MM.1S (cell line): Measurements from ENCODE around the gene MPZL1.

ENCODE experiments used
- EZH2 ChIP-seq: fragments of 300-600 bp; sonication (generic); optimal IDR thresholded peaks from 2 replicates; pipeline ENCODE3; 2017; ENCODE audit warnings: low read depth, mild to moderate bottlenecking, antibody characterized with exemption, low read length, mixed read lengths
- EZH2phosphoT487 ChIP-seq: fragments of 300-600 bp; sonication (generic); IDR thresholded peaks from 2 replicates; pipeline ENCODE4 v1.6.1; 2018; ENCODE audit warnings: antibody characterized with exemption, low read length
- TF ChIP-seq, protein P1 (sequence below): fragments of 300-600 bp; sonication (generic); IDR thresholded peaks from 2 replicates; pipeline ENCODE4 v1.5.1; 2016; ENCODE audit warnings: antibody characterized with exemption, low read length, mixed read lengths

DNA sequence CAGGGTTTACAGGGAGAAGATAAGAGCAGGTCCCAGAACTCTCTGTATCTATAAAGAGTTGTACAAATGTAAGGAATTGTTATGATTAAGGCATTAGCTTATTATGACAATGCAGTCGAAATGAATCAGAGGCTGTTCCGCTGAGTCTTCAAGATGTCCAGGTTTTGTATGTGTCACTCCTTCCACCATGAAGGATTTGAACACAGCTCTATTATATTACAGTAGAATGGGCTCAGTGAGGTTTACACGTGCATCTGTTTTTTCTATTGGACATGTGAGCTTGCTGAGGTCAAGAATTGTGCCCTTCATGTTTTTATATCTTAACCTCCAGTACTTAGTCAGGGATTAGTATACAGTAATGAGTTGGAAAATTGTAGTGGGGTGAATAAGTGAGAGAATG is 86.3 kb downstream of the MPZL1 start:
- TF ChIP-seq, protein P1, sequence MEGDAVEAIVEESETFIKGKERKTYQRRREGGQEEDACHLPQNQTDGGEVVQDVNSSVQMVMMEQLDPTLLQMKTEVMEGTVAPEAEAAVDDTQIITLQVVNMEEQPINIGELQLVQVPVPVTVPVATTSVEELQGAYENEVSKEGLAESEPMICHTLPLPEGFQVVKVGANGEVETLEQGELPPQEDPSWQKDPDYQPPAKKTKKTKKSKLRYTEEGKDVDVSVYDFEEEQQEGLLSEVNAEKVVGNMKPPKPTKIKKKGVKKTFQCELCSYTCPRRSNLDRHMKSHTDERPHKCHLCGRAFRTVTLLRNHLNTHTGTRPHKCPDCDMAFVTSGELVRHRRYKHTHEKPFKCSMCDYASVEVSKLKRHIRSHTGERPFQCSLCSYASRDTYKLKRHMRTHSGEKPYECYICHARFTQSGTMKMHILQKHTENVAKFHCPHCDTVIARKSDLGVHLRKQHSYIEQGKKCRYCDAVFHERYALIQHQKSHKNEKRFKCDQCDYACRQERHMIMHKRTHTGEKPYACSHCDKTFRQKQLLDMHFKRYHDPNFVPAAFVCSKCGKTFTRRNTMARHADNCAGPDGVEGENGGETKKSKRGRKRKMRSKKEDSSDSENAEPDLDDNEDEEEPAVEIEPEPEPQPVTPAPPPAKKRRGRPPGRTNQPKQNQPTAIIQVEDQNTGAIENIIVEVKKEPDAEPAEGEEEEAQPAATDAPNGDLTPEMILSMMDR: no peak
- no peak for TF ChIP-seq EZH2
- no peak for TF ChIP-seq EZH2phosphoT487
